NCI-H2171 (cell line): ENCODE results near the gene APOOL.
A peak's percentile ranks its signal among the peaks of the same experiment; 100 is the strongest.
"Not testable (repeated sequence)": the region's sequence is repeated elsewhere in the genome, so short reads cannot be mapped to it uniquely, and the experiment has no call there.

Experiments used
- DNase-seq: peaks from one replicate; lab custom pipeline; 2025; lab: John Stamatoyannopoulos, UW

The APOOL gene

GRCh38 chrX:85003655-85004244 lies at the start of gene APOOL:
APOOL (plus strand) TSS chrX:85003877; CDS start chrX:85003913, 36 bp downstream.
- peak; percentile 42 for DNase-seq

GRCh38 chrX:84956304-84956703 lies 47.4 kb upstream of the APOOL start:
- DNase-seq, result no peak

GRCh38 chrX:84974803-84975202 lies 28.9 kb upstream of the APOOL start:
- no peak for DNase-seq

- not testable (repeated sequence) for DNase-seq
Observed at GRCh38 chrX:84991739-84992138, 11.9 kb upstream of the APOOL start.

- no peak for DNase-seq
Observed at GRCh38 chrX:84993150-84993549, 10.5 kb upstream of the APOOL start.

- DNase-seq, result no peak
Observed at GRCh38 chrX:85001344-85001743, 2.3 kb upstream of the APOOL start.

GRCh38 chrX:85004255-85004654 lies 578 bp downstream of the APOOL start:
- no peak for DNase-seq

- DNase-seq, result no peak
Observed at GRCh38 chrX:85012098-85012497, 8.4 kb downstream of the APOOL start.

- DNase-seq, result not testable (repeated sequence)
Observed at GRCh38 chrX:85015351-85015750, 11.7 kb downstream of the APOOL start.

- DNase-seq, result no peak
Observed at GRCh38 chrX:85017721-85018120, 14.0 kb downstream of the APOOL start.

GRCh38 chrX:85018471-85018870 lies 14.8 kb downstream of the APOOL start:
- no peak for DNase-seq

GRCh38 chrX:85020216-85020615 lies 16.5 kb downstream of the APOOL start:
- no peak for DNase-seq

GRCh38 chrX:85024044-85024443 lies 20.4 kb downstream of the APOOL start:
- no peak for DNase-seq

- DNase-seq, result no peak
Observed at GRCh38 chrX:85024562-85024961, 20.9 kb downstream of the APOOL start.

- no peak for DNase-seq
Observed at GRCh38 chrX:85026170-85026569, 22.5 kb downstream of the APOOL start.

- no peak for DNase-seq
Observed at GRCh38 chrX:85029043-85029442, 25.4 kb downstream of the APOOL start.

- DNase-seq, result no peak
Observed at GRCh38 chrX:85031505-85031904, 27.8 kb downstream of the APOOL start.

- DNase-seq, result no peak
Observed at GRCh38 chrX:85037114-85037513, 33.4 kb downstream of the APOOL start.

- no peak for DNase-seq
Observed at GRCh38 chrX:85051627-85052026, 48.0 kb downstream of the APOOL start.

- no peak for DNase-seq
Observed at GRCh38 chrX:85052205-85052604, 48.5 kb downstream of the APOOL start.

GRCh38 chrX:85052636-85053343 lies 49.1 kb downstream of the APOOL start:
- no peak for DNase-seq

- DNase-seq, result no peak
Observed at GRCh38 chrX:85065512-85066198, 62.0 kb downstream of the APOOL start.

- not testable (repeated sequence) for DNase-seq
Observed at GRCh38 chrX:85077247-85077646, 73.6 kb downstream of the APOOL start.
